GM10847 (cell line): Measurements from ENCODE around the gene BDKRB2.

ENCODE experiments used
- POLR2A ChIP-seq: IDR thresholded peaks from 2 replicates; pipeline ENCODE4 v1.6.1; 2011; ENCODE audit not compliant: insufficient read length; ENCODE audit errors: extremely low read depth

Gene BDKRB2

GRCh38 chr14:96281486-96281885 lies 76.8 kb downstream of the BDKRB2 start:
- TF ChIP-seq POLR2A, result no peak

GRCh38 chr14:96284008-96284407 lies 79.4 kb downstream of the BDKRB2 start:
- no peak for TF ChIP-seq POLR2A

- TF ChIP-seq POLR2A, result no peak
Measured at GRCh38 chr14:96284430-96284829, 79.8 kb downstream of the BDKRB2 start.

- no peak for TF ChIP-seq POLR2A
Measured at GRCh38 chr14:96285667-96286066, 81.0 kb downstream of the BDKRB2 start.

GRCh38 chr14:96286251-96286650 lies 81.6 kb downstream of the BDKRB2 start:
- TF ChIP-seq POLR2A, result no peak

- no peak for TF ChIP-seq POLR2A
Measured at GRCh38 chr14:96287856-96288255, 83.2 kb downstream of the BDKRB2 start.
